Measurements from ENCODE around the gene TBC1D7. TPM values are rescaled to one million over a fixed set of nuclear protein-coding genes. Genes with fewer than 3 reads are reported as not detected.

Gene TBC1D7
- total RNA-seq, 2 experiments from 2014 or later, result 25.4 to 27.1 TPM

DNA sequence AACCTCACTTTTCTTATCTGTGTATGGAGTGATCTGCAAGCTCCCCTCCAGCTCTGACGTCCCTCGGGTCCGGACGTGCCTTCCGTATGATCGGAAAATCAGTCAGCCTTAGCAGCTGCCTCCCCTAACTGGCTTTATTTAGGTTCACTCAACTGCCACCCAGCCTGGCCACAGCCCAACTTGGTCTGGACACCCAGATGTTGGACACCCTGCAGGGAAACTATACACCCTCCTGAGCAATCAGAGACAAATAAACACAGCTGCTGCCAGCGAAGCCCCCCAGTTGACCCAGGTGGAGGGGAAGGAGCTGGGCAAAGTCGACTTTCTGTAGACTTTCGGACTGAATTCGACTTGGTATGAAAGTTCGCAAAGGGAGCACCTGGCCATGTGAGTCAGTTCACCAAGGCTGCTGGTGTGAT lies 28.9 kb downstream of the TBC1D7 start:
- DNase-seq, result no peak
- CTCF ChIA-PET, result interaction anchor here (1.3 kb wide), 1 partner anchor 34 kb away, joined by 3 read pairs; no protein-coding TSS in a partner anchor
- Mint-ChIP-seq H3K4me3 (no peak overlapping the region), H3K27ac (no peak overlapping the region), H3K4me1 (ENCODE audit: low read depth) (peaks cover 21% of the 10 kb centered on the region), H3K36me3 (ENCODE audit: low read depth) (peaks cover 39% of the 10 kb centered on the region), H3K9me3 (peaks cover 4% of the 10 kb centered on the region), H3K27me3 (ENCODE audit: low read depth) (no peaks in the 10 kb centered on the region)
- intact Hi-C loops (cut with micrococcal nuclease), result no loop called here

DNA sequence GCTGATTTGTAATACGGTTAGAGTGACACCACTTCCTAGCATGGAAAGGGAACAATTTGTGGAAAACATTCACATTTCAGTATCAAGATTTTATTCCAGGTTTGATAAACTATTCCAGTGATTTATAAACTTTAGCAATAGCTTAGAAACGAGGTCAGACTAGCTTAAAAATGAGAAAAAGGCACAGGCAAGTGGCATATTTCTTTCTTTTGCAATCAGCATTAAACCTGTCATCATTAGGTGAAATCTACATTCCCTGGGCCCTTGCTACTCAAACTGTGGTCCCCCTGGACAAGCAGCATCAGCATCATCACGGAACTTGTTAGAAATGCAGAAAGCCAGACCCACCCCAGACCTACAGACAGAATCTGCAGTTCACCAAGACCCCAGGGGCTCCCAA lies 29.9 kb downstream of the TBC1D7 start:
- CTCF ChIA-PET, result interaction anchor here (1.1 to 1.3 kb wide), 2 partner anchors 35 to 276 kb away, joined by 3 to 4 read pairs; partner anchors contain the start of gene SIRT5
- peaks cover 40% of the 10 kb centered on the region for H3K36me3 Mint-ChIP-seq (ENCODE audit: low read depth)
- H3K4me3 Mint-ChIP-seq, result no peak overlapping the region
- no peaks in the 10 kb centered on the region for H3K27me3 Mint-ChIP-seq (ENCODE audit: low read depth)
- H3K4me1 Mint-ChIP-seq (ENCODE audit: low read depth), result peaks cover 14% of the 10 kb centered on the region
- H3K27ac Mint-ChIP-seq, result no peak overlapping the region
- peaks cover 4% of the 10 kb centered on the region for H3K9me3 Mint-ChIP-seq
- no peak for DNase-seq
- intact Hi-C loops (cut with micrococcal nuclease), result no loop called here

- CTCF ChIA-PET, result interaction anchor here (0.6 to 1.1 kb wide), 4 partner anchors 47 to 437 kb away, joined by 3 to 6 read pairs (median 4); partner anchors contain the start of gene SIRT5
- no peaks in the 10 kb centered on the region for H3K27me3 Mint-ChIP-seq (ENCODE audit: low read depth)
- peaks cover 3% of the 10 kb centered on the region for H3K4me1 Mint-ChIP-seq (ENCODE audit: low read depth)
- H3K4me3 Mint-ChIP-seq, result no peak overlapping the region
- H3K36me3 Mint-ChIP-seq (ENCODE audit: low read depth), result peaks cover 38% of the 10 kb centered on the region
- no peak for DNase-seq
- no peaks in the 10 kb centered on the region for H3K9me3 Mint-ChIP-seq
- H3K27ac Mint-ChIP-seq, result no peak overlapping the region
- intact Hi-C loops (cut with micrococcal nuclease), result no loop called here
Observed at GRCh38 chr6:13297391-13297790, 30.9 kb downstream of the TBC1D7 start.

GRCh38 chr6:13296536-13296997 lies 31.8 kb downstream of the TBC1D7 start:
- no peak overlapping the region for H3K4me3 Mint-ChIP-seq
- CTCF ChIA-PET, result interaction anchor here (0.6 kb wide), 1 partner anchor 79 kb away, joined by 6 read pairs; no protein-coding TSS in a partner anchor
- peaks cover 42% of the 10 kb centered on the region for H3K36me3 Mint-ChIP-seq (ENCODE audit: low read depth)
- no peak for DNase-seq
- H3K4me1 Mint-ChIP-seq (ENCODE audit: low read depth), result no peaks in the 10 kb centered on the region
- no peaks in the 10 kb centered on the region for H3K9me3 Mint-ChIP-seq
- intact Hi-C loops (cut with micrococcal nuclease), result no loop called here
- H3K27me3 Mint-ChIP-seq (ENCODE audit: low read depth), result no peaks in the 10 kb centered on the region
- no peak overlapping the region for H3K27ac Mint-ChIP-seq

GRCh38 chr6:13295576-13295975 lies 32.8 kb downstream of the TBC1D7 start:
- CTCF ChIA-PET, result no interaction called here
- DNase-seq, result no peak
- H3K4me1 Mint-ChIP-seq (ENCODE audit: low read depth), result no peaks in the 10 kb centered on the region
- H3K4me3 Mint-ChIP-seq, result no peak overlapping the region
- no peaks in the 10 kb centered on the region for H3K9me3 Mint-ChIP-seq
- H3K36me3 Mint-ChIP-seq (ENCODE audit: low read depth), result peaks cover 44% of the 10 kb centered on the region
- no peaks in the 10 kb centered on the region for H3K27me3 Mint-ChIP-seq (ENCODE audit: low read depth)
- no peak overlapping the region for H3K27ac Mint-ChIP-seq
- intact Hi-C loops (cut with micrococcal nuclease), result no loop called here

GRCh38 chr6:13294499-13295069 lies 33.8 kb downstream of the TBC1D7 start:
- Mint-ChIP-seq H3K4me3 (no peak overlapping the region), H3K27me3 (ENCODE audit: low read depth) (no peaks in the 10 kb centered on the region), H3K4me1 (ENCODE audit: low read depth) (no peaks in the 10 kb centered on the region), H3K27ac (no peak overlapping the region), H3K36me3 (ENCODE audit: low read depth) (peaks cover 49% of the 10 kb centered on the region), H3K9me3 (peaks cover 4% of the 10 kb centered on the region)
- no peak for DNase-seq
- intact Hi-C loops (cut with micrococcal nuclease), result no loop called here
- CTCF ChIA-PET, result no interaction called here

GRCh38 chr6:13292774-13293173 lies 35.6 kb downstream of the TBC1D7 start:
- Mint-ChIP-seq H3K4me1 (ENCODE audit: low read depth) (no peaks in the 10 kb centered on the region), H3K9me3 (peaks cover 13% of the 10 kb centered on the region), H3K27me3 (ENCODE audit: low read depth) (no peaks in the 10 kb centered on the region), H3K27ac (no peak overlapping the region), H3K4me3 (no peak overlapping the region), H3K36me3 (ENCODE audit: low read depth) (peaks cover 54% of the 10 kb centered on the region)
- CTCF ChIA-PET, result no interaction called here
- intact Hi-C loops (cut with micrococcal nuclease), result no loop called here
- DNase-seq, result no peak

GRCh38 chr6:13290335-13290734 lies 38.0 kb downstream of the TBC1D7 start:
- CTCF ChIA-PET, result interaction anchor here (0.6 kb wide), 1 partner anchor 284 kb away, joined by 3 read pairs; the partner anchor contains the start of gene SIRT5

DNA sequence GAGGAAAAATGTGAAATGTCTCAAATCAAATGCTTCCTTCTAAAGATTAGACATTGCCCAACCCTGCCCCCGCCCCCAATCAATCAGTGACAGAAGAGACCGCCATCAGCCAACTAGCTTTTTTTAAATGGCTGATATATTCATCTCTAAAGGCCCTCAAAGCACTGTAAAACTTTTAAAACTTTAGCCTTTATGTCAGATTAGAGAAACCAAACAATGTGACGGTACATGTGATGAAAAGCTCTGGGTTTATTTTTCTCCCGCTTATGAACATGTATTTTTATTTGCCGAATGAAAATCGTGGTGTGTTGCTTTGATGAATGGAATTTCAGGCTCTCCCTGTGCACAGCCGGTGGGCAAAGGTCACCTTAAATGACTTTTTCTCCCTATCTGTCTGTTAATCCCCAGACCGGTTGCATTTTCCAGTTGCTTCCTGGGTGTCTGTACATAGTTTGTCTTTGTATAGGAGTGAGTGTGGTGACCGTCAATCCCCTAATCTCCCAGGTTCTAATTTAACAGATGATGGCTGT lies 38.5 kb downstream of the TBC1D7 start:
- Mint-ChIP-seq H3K9me3 (peaks cover 35% of the 10 kb centered on the region), H3K27ac (no peak overlapping the region), H3K27me3 (ENCODE audit: low read depth) (no peaks in the 10 kb centered on the region), H3K36me3 (ENCODE audit: low read depth) (peaks cover 56% of the 10 kb centered on the region), H3K4me3 (no peak overlapping the region), H3K4me1 (ENCODE audit: low read depth) (no peaks in the 10 kb centered on the region)
- no peak for DNase-seq
- CTCF ChIA-PET, result interaction anchor here (0.7 kb wide), 1 partner anchor 376 kb away, joined by 3 read pairs; no protein-coding TSS in a partner anchor
- intact Hi-C loops (cut with micrococcal nuclease), result no loop called here

More at GRCh38 chr6:13290335-13290734, 38.0 kb downstream of the TBC1D7 start:
- Mint-ChIP-seq H3K27me3 (ENCODE audit: low read depth) (no peaks in the 10 kb centered on the region), H3K36me3 (ENCODE audit: low read depth) (peaks cover 60% of the 10 kb centered on the region), H3K4me3 (no peak overlapping the region), H3K4me1 (ENCODE audit: low read depth) (no peaks in the 10 kb centered on the region), H3K9me3 (peaks cover 35% of the 10 kb centered on the region), H3K27ac (no peak overlapping the region)
- intact Hi-C loops (cut with micrococcal nuclease), result no loop called here
- no peak for DNase-seq

DNA sequence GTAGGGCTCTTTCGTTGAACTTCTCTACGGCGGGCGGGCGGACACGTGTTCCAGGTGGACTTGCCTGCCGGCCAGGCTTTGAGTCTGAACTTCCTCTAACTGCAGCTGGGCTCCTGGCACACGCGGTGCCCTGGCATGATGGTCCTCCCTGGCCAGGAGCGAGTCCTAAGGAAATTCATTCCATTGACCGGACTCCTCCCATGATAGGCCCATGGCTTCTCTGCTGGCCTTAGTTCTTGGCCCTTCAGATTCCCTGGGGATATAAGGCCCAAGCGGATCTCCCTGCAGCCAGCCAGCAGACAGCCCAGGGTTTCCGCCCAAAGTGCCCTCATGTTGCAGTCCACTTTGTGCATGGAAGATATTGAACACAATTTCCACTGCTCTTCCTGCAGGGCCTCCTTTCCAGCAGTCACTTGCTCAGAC lies 39.4 kb downstream of the TBC1D7 start:
- CTCF ChIA-PET, result no interaction called here
- H3K4me3 Mint-ChIP-seq, result no peak overlapping the region
- no peaks in the 10 kb centered on the region for H3K27me3 Mint-ChIP-seq (ENCODE audit: low read depth)
- intact Hi-C loops (cut with micrococcal nuclease), result no loop called here
- no peak for DNase-seq
- H3K9me3 Mint-ChIP-seq, result peaks cover 35% of the 10 kb centered on the region
- H3K27ac Mint-ChIP-seq, result no peak overlapping the region
- peaks cover 47% of the 10 kb centered on the region for H3K36me3 Mint-ChIP-seq (ENCODE audit: low read depth)
- H3K4me1 Mint-ChIP-seq (ENCODE audit: low read depth), result no peaks in the 10 kb centered on the region

- peaks cover 35% of the 10 kb centered on the region for H3K9me3 Mint-ChIP-seq
- intact Hi-C loops (cut with micrococcal nuclease), result no loop called here
- CTCF ChIA-PET, result no interaction called here
- H3K27ac Mint-ChIP-seq, result no peak overlapping the region
- no peak overlapping the region for H3K4me3 Mint-ChIP-seq
- no peaks in the 10 kb centered on the region for H3K27me3 Mint-ChIP-seq (ENCODE audit: low read depth)
- H3K4me1 Mint-ChIP-seq (ENCODE audit: low read depth), result no peaks in the 10 kb centered on the region
- DNase-seq, result no peak
- peaks cover 44% of the 10 kb centered on the region for H3K36me3 Mint-ChIP-seq (ENCODE audit: low read depth)
Observed at GRCh38 chr6:13288481-13288880, 39.9 kb downstream of the TBC1D7 start.

DNA sequence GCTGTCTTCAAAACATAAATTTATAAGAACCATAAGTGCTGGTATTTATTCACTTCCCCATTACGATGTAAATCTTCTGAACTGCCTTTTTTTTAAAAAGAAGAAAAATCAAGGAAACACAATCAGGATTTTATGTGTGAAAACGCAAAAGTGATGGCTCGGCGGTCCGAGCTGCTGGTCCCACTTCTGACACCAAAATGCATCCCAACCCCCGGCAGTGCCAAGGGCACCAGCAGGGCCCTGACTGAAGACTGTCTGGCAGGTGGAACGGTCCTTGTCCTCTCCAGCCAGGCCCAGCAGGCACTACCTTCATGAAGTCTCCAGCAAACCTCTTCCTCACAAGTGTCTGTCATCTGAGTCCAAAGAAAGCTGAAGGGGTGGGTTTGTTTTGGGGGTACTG lies 41.2 kb downstream of the TBC1D7 start:
- intact Hi-C loops (cut with micrococcal nuclease), result no loop called here
- H3K27ac Mint-ChIP-seq, result no peak overlapping the region
- no peak for DNase-seq
- H3K4me3 Mint-ChIP-seq, result no peak overlapping the region
- no peaks in the 10 kb centered on the region for H3K27me3 Mint-ChIP-seq (ENCODE audit: low read depth)
- peaks cover 33% of the 10 kb centered on the region for H3K36me3 Mint-ChIP-seq (ENCODE audit: low read depth)
- CTCF ChIA-PET, result no interaction called here
- peaks cover 35% of the 10 kb centered on the region for H3K9me3 Mint-ChIP-seq
- no peaks in the 10 kb centered on the region for H3K4me1 Mint-ChIP-seq (ENCODE audit: low read depth)

DNA sequence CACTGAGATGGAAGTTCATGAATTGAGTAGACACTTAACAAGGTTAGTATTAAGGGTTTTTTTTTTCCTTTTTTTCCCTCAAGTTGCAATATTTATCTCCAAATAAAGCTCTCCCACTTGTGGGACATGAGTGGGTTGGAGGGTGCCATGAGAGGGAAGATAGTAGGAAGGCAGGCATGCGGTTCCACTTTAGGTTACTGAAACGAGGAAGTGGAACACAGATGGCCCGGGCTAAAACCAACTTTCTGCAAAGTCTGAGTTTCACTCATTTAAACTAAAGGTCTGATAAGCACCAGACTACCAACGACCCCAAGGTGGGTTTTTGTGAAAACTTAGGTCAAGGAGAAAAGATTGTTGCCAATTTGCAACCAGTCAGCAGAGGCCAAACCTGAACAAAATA lies 42.2 kb downstream of the TBC1D7 start:
- H3K9me3 Mint-ChIP-seq, result peaks cover 35% of the 10 kb centered on the region
- no peaks in the 10 kb centered on the region for H3K27me3 Mint-ChIP-seq (ENCODE audit: low read depth)
- intact Hi-C loops (cut with micrococcal nuclease), result no loop called here
- peaks cover 25% of the 10 kb centered on the region for H3K36me3 Mint-ChIP-seq (ENCODE audit: low read depth)
- no peaks in the 10 kb centered on the region for H3K4me1 Mint-ChIP-seq (ENCODE audit: low read depth)
- CTCF ChIA-PET, result interaction anchor here (0.7 kb wide), 1 partner anchor 499 kb away, joined by 4 read pairs; no protein-coding TSS in a partner anchor
- DNase-seq, result no peak
- H3K4me3 Mint-ChIP-seq, result no peak overlapping the region
- no peak overlapping the region for H3K27ac Mint-ChIP-seq

Measured in activated naive CD4-positive, alpha-beta T cell treated with anti-CD3 and anti-CD28 coated beads for 36 hours (primary cell).